NCI-H1930 (cell line): ENCODE data around the gene RAI2.

Source experiments
- DNase-seq, 2 experiments: peaks; one replicate each; lab custom pipeline; 2025; lab: John Stamatoyannopoulos, UW

Gene RAI2

GRCh38 chrX:17779434-17779833, 81.7 kb downstream of the RAI2 start:
- DNase-seq, result no peak

GRCh38 chrX:17778997-17779396, 82.1 kb downstream of the RAI2 start:
- no peak for DNase-seq

- no peak for DNase-seq
These were observed 87.0 kb downstream of the RAI2 start for GRCh38 chrX:17774053-17774452.

GRCh38 chrX:17773221-17773876, 87.7 kb downstream of the RAI2 start:
- DNase-seq, result no peak

GRCh38 chrX:17769701-17770269, 91.3 kb downstream of the RAI2 start:
- no peak for DNase-seq

- no peak for DNase-seq
These were observed 92.1 kb downstream of the RAI2 start for GRCh38 chrX:17768997-17769396.

GRCh38 chrX:17767734-17768133, 93.4 kb downstream of the RAI2 start:
- DNase-seq, result no peak

- DNase-seq, result no peak
These were observed 101.1 kb downstream of the RAI2 start for GRCh38 chrX:17759990-17760389.

GRCh38 chrX:17758382-17758781, 102.7 kb downstream of the RAI2 start:
- DNase-seq, result no peak

GRCh38 chrX:17750436-17750835, 110.7 kb downstream of the RAI2 start:
- no peak for DNase-seq
